ENCODE data around the gene PLXNA2.
A peak's percentile ranks its signal among the peaks of the same experiment; 100 is the strongest.

Gene PLXNA2

DNA sequence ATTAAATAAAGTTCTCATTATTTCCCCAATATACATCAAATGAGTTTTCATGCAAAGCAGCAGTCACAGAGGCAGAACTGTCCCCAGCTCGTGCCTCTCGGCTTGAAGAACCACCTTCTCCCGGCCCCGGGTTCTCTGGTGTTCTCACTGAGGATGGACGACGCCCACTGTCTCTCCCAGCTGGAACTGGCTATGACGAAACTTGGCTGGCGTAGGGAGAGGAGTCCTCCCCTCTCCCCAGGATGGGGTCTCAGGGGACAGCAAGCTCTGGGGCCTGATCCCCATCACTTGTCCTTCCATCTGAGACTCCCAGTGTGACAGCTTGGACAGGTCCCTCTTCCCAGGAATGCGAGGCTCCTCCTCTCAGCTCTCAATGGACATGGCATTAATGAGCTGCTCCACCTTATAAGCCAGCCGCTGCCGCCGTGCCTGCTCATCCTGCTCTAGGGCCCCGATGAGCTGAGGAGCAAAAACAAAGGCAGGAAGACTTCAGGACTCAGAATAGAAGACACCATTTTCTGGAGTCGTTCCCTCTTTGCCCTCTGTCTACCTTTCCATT, 217.2 kb downstream of the PLXNA2 start:
- DNase-seq (ENCODE audit: low read depth in 2 of 2): no peak

DNA sequence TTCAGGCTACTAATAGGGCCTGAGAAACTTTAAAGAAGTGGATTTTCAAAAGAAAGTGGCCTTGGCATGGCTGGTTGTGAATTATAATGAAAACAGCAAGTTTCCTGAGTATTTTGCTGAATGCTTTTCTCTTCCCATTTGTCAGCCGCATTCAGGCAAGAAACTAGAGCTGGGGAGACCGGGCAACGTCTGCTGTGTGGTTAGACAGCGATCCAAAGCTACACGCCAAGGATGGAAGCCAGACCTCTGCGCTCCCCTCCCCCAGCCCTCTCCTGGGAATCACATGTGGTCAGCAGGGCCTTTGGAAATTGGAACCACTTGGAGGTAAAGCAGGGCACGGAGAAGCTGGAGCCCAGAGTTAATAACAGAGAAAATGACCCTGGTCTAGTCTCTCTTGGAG, 219.2 kb downstream of the PLXNA2 start:
- peak in 1 of 2 experiments; percentile 34 for DNase-seq (ENCODE audit: low read depth in 2 of 2)

DNA sequence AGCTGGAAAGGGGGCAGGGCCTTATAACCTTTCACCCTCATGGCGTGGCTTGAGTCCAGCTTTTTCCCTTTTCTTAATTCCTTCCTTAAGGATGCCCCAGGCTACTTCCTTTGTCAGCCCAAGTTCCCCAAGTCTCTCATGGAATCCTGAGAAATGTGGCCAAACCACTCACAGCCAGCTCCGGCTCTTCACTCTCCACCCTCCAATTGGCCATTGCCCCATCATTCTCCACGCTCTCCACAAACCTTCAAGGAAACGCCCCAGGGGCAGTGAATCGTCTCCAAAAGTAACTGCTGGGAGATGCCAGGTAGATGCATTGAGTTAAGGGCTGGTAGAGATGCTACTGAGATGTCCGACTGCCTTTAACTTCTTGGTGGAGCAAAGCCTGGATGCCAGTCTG, 219.8 kb downstream of the PLXNA2 start:
- no peak for DNase-seq (ENCODE audit: low read depth in 2 of 2)

DNA sequence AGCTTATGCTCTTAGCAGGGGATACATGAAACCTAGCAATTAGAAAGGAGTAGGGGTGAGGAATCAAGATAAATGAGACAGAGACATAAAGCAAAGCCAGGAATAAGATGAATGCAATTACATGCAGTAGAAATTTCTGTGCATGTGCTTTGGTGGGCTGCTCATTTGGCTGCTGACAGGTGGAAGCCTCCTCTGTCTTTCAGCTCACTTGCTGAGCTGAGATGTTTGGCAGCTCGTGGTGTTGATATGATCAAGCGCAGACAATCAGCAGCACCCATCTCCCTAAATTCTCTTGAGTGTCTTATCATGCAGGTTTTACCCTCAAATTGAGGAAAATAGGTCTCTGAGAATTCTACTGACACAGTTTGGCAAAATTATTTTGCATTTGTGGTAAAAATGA, 224.9 kb downstream of the PLXNA2 start:
- no peak for DNase-seq (ENCODE audit: low read depth in 2 of 2)

DNA sequence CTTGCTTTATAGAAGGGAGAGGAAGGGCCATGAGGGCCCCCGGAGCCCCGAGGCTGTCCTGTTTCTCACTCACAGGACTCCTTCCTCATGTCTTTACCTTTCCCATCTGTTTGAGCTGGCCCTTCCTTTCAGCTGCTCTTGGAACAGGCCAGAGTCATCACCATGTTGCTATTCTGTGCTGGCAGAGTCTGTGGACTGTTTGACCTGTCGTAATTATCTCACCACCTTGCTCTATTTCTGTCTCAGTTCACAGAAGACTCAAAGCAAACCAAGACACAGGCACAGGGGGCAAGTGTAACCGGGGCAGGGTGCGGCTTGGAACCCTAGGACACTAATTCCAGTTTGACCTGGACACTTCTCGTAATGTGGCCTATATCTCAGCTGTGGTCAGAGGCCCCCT, 228.9 kb downstream of the PLXNA2 start:
- no peak for DNase-seq (ENCODE audit: low read depth in 2 of 2)

DNA sequence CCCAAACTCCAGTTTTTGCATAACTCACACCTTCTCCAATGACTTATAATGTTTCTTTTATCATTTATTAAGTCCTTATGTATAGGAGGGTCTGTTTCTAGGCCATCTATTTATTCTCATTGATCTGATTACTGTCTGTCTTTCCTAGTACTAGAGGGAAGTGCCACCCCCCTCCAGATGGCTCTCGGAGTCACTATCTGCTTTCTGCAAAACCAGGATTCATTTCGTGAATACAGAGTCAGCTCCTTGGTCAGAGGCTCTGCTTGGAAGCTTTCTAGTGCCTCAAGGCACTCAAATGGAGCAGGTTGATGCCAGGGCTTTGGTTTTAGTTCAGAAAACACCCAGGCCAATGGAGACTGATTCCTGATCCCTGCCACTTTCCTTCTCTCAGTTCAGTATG, 231.0 kb downstream of the PLXNA2 start:
- no peak for DNase-seq (ENCODE audit: low read depth in 2 of 2)

DNA sequence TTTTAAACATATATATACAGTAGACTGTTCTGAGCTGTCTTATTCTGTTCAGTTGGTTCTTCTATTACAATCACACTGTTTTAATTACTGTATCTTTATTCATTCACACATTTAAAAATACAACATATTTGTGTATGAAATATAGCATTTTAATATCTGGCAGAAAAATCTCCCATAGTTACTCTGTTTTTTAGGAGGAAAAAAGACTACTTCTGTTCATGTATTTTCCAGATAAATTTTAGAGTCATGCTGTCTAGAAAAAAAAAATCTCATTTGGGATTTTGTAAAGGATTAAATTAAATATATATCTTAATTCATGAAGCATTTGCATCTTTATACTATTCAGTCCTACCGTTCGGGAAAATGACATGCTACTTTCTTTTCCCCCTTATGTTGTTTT, 231.5 kb downstream of the PLXNA2 start:
- DNase-seq (ENCODE audit: low read depth in 2 of 2): no peak

DNA sequence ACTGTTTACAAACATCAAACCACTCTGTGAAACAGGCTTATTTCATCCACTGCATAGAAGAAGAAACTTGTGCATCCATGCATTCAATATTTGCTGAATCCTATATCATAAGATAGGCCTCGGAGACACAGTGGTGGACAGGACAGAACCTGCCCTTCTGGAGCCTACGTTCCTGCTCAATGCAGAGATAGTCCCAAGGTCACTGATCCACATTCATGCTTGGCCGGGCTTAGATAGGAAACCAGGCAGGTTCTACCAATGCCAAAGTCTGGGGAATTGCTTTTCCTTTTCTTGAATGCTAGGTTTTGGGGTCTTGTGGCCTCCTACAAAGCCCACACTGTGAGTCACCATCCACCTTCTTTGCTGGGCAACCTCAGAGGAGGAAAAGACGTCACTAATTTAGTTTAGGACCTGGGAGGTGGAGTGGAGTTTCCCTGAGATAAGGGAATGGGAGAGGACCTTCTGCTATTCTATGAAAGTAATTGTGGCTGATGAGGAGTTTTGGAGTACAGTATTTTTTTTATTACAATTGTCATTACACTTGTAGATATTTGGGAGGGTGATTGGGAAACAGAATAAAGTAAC, 233.6 kb downstream of the PLXNA2 start:
- DNase-seq (ENCODE audit: low read depth in 2 of 2): no peak

DNA sequence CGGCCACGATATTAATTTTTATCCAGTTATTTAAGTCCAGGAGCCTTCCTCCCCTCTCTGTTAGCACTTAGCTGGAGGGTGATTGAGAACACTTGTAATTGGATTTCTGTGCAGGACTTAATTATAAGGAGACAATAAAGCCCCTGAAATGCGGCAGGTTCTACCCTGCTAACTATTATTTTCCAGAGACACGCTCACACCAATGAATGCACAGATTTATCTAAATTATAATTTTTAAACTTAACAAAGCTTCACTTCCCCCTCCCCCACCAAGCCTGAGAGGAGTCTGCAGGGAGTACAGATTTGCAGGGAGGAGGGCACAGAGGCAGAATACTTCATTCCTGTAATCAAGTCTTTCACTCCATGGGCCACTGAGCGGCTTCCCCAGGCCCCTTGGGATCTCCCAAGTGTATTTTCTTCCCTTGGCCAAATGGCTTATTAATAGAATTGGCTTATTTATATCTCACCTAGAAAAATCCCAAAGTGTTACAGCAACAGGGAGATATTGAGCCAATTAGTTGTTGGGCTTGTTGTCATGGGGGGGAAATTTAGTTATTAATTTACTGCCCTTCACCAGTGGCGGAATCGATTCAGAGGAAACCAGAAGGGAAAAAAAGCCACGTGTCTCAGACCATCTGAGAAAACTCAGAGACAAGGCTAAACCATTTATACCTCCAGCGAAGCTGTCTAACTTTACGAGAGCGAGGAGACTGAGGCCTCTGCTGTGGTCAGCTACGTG, 234.3 kb downstream of the PLXNA2 start:
- DNase-seq (ENCODE audit: low read depth in 2 of 2): no peak

DNA sequence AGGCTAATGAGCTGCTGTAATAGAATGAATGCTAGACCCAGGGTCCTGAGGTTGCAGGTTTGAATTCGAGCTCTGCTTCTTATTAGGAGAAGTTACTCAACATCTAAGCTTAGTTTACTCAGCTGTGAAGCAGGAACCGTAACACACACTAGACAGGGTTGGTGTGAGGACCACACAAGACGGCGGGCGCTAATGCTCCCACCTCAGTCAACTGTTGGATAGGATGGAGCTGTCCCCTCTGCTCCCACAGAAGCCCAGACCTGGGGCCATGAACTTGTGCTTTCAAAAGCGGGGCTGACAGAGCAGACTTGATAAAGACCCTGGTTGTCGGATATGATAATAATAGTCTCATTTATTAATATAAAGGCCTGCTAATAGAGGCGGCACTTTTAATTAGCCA, 234.9 kb downstream of the PLXNA2 start:
- DNase-seq (ENCODE audit: low read depth in 2 of 2): no peak

DNA sequence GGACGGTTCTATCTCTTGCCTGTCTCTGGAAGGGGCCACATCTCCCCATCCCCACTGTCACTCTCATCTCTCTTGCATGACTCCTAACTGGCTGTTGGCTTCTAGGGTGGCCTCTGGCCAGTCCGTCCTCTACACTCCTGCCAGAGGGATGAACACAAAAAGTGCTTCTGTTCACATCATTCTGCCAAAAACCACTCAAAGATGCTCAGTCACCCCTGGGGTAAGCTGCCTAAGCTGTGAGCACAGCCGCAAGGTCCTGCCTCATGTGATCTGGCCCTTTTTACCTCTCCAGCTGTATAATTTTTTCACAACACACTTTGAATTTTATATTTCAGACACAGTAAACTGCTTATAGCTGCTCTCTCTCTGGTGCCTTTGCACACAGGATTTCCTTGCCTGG, 235.7 kb downstream of the PLXNA2 start:
- DNase-seq (ENCODE audit: low read depth in 2 of 2): no peak

DNA sequence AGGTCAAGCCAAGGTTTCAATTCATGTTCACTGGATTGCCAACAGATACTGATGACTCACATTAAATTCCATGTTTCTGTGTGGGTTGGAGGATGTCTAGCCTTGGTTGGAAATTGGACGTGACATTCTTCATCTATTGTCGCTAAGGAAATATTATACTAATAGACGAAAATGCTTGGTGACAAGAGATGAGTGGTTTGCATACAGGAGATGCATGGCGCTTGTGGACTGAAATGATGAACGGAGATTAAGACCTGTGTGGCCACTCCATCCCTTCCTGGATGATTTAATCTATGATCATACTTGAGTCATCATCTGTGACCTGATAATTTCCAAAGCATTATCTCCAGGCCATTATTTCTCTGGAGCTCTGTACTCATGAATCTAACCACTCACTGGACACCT, 236.2 kb downstream of the PLXNA2 start:
- DNase-seq (ENCODE audit: low read depth in 2 of 2): peak in 1 of 2 experiments; percentile 55

DNA sequence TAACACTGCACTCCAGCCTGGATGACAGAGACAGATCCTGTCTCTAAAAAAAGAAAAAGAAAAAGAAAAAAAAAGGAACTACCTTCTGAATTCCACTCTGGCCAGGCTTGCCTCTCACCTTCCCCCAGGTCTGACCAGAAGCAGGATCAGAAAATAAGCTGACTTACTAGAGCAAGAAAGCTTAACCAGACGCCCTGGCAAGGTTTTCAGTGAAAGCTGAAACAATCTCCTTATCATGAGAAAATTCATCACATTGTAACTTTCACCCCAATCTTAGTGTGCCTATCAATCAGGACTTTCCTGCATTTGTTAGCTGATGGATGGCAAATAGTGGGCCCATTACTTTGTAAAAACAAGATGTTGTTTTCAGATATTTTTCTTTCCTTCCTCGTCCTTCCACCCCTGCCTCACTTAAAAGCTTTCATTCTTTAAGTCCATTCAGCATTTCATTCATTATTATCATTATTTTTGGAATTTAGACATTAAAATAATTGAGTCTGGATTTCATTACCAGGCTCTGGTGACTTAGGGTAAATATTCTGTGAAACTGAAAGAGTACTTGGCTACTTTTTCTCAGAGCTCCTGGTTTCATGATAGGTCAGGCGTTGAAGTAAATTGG, 236.8 kb downstream of the PLXNA2 start:
- no peak for DNase-seq (ENCODE audit: low read depth in 2 of 2)

DNA sequence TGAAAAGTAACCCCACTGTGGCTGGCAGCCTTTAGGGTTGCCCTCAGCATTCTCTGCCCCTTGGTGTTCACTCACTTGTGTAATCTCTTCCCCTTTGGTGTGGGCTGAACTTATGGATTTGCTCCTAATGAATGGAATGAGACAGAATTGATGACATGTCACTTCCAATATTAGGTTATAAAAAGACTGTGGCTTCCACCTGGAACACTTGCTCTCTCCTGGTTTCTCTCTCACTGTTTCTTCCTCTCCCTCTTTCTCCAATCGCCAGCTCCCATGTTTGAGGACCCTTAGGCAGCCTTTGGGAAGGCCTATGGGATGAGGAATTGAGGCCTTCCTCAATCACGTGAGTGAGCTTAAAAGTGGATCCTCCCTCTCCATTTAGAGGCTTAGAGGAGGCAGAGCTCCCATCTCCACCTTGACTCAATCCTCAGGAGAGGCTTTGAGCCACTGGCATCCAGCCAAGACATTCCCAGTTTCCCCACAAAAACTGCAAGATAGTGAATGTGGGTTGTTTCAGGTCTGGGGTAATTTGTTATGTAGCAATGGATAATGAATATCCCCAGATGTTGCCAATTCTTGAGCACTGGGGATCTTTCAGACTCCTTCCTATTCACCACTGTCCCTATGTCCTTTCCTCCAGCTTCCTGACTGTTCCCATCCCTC, 237.8 kb downstream of the PLXNA2 start:
- peak in 1 of 2 experiments; percentile 35 for DNase-seq (ENCODE audit: low read depth in 2 of 2)

DNA sequence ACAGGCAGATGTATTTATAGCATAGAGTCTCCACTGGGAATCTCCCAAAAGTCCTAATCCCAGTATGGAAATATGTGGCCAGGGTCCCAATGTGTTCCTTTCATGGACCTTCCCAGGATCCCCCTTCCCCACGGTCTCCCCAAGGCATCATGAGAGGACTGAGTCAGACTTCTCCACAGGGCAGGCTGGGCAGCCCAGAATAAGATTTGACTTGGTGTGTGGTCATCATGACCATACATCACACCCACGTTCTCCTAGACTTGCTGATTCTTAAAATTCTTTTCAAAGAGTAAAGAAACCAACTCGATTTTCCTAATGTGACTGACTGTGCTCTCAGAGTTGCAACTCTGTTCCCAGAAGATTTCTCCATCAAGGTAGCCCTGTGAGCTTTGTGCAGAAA, 239.3 kb downstream of the PLXNA2 start:
- no peak for DNase-seq (ENCODE audit: low read depth in 2 of 2)

DNA sequence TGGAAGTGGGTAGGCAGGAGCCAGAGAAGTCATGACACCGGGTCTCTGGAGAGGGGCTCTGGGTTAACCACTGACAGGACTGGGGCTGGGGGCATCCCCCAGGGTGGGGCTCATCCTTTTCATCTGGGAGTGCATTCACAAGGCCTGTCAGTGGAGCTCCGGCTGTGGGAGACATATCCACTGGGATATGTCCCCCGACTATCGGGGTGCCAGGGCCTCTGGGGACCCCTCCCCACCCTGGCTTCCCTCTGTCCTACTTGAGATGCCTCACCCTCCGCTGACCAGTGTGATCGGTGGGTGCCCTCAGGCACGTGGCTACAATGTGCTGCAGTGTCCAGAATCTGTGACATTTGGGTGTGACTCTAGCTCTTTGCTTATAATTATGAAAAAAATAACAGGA, 240.9 kb downstream of the PLXNA2 start:
- no peak for DNase-seq (ENCODE audit: low read depth in 2 of 2)

DNA sequence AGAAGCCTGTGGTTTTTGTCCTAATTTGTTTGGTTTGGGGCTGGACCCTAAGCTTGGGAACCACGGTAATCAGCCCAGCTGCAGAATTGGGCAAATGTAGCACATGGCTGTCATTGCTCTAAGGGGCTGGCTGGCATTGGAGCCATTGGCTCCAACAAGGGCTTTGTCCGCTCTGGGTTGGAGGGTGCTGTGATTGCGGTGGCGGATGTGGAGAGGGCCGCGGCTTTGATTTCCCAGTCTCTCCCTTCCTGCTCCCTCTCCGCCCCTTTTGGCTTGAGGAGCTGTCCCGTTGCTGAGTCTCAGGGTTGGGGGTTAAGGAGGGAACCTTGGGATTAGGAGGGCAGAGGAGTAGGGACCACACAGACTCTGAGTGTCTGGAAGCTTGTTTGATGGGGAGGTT, 241.5 kb downstream of the PLXNA2 start:
- no peak for DNase-seq (ENCODE audit: low read depth in 2 of 2)

DNA sequence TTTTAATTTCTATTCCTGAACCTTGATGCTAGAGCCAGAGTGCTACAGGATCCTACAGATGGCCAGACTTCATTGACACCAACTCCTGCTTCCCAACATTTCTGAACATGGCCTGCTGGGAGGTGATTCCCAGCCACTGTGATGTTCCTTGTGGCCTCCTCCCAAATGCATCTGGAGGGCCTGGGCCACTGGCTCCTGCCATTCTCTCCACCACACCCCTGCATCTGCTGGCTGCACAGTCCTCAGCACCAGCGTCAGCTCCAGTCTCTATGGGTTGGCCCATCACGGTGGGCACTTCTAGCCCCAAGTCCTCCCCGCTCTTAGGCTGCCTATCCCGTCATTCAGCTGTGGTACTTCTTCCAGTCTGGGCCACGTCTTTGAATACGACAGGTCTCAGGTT, 242.1 kb downstream of the PLXNA2 start:
- no peak for DNase-seq (ENCODE audit: low read depth in 2 of 2)

DNA sequence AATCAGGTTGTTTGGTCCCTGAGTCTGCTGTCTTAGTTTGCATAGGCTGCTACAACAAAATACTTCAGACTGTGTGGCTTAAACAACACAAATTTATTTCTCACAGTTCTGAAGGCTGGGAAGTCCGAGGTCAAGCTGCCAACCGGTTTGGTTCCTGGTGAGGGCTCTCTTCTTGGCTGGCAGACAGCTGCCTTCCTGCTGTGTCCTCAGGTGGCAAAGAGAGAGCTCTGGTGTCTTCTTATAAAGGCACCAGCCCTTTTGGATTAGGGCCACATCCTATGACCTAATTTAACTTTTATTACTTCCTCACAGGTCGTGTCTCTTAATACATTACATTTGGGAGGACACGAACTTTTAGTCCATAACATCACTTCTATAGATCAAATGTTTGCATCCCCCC, 243.7 kb downstream of the PLXNA2 start:
- no peak for DNase-seq (ENCODE audit: low read depth in 2 of 2)

DNA sequence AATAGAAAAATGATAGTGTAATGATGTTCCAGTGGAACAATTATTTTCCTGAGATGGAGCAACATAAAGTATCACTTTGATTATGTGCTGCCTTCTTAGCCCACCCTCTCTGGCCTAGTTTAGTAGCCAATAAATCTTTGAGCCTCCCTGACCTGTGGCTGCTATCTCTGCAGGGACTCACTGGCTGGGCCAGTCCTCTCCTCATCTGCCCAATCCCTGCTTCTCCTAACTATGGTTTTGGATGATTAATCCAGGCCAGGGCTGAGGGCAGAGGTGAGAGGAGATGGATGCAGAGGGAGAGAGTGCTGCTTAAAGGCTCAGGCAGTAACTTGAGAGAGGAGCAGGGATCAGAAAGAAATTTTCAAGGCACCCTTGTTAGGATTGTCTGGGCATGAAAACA, 244.2 kb downstream of the PLXNA2 start:
- no peak for DNase-seq (ENCODE audit: low read depth in 2 of 2)

DNA sequence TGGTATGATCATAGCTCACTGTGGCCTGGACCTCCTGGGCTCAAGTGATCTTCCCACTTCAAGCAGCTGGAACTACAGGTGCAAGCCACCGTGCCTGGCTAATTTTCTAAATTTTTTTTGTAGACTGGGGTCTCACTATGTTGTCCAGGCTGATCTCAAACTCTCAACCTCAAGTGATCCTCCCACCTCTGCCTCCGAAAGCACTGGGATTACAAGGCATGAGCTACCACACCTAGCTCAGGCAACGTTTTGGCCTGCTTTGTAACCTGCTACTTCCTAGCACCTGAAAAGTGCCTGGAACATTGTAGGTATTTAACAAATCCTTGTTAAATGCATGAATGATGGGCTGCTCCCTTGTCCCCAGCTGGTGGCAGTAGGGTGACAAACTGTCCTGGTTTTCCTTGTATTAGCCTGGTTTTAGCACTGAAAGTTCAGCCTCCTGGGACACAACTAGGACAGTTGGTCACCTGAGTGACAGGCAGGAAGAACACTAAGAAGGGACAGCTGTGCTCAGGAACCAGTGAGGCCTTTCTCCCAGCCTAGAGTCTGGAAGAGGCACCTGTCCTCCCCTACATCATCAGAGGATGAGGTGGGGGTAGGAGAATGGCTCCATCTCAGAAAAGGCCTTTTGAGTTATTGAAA, 244.8 kb downstream of the PLXNA2 start:
- no peak for DNase-seq (ENCODE audit: low read depth in 2 of 2)

DNA sequence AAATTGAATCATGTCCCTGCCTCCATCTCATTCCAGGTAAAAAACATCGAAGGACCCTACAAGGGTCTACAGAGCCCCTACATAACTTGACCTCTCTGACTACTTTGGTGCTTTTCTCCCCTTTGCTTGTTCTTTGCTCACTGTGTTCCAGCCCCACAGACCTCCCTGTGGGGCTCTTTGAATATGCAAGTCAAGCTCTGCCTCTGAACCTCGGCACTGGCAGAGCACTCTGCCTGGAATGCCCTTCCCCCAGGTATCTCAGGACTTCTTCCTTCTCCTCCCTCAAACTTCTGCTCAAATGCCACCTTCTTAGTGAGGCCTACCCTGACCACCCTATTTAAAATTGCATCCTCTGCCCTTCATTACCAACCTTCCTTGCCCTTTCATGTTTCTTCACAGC, 245.5 kb downstream of the PLXNA2 start:
- no peak for DNase-seq (ENCODE audit: low read depth in 2 of 2)
